Tibial artery (tissue), 4 donors: Measurements from ENCODE around the gene FURIN.

ENCODE experiments used
- DNase-seq, 2 donors: peaks; one replicate each; pipeline ENCODE4 v3.0.0-alpha.2; 2019
- H3K27ac ChIP-seq, 2 donors: fragments of 200-600 bp; sonication (generic) in 1 of 2; 1 replicate in 1 of 2; 2 replicates in 1 of 2; pipeline ENCODE4 v1.5.1; 2018 to 2019; ENCODE audit warnings: mild to moderate bottlenecking in 1 of 2
- H3K27me3 ChIP-seq, 2 donors: fragments of 200-600 bp; sonication (generic) in 1 of 2; one replicate each; pipeline versions ENCODE4 v1.5.1 to v1.6.0; 2016 to 2019
- H3K36me3 ChIP-seq, 3 donors: fragments of 200-600 bp; sonication (generic) in 2 of 3; one replicate each; pipeline ENCODE4 v1.5.1; 2016 to 2019; ENCODE audit warnings: mild to moderate bottlenecking in 2 of 3
- H3K4me1 ChIP-seq, 4 donors: fragments of 200-600 bp; sonication (generic) in 2 of 4; 1 replicate in 3 of 4; 2 replicates in 1 of 4; pipeline ENCODE4 v1.5.1; 2016 to 2019
- H3K4me3 ChIP-seq, 2 donors: fragments of 200-600 bp; sonication (generic) in 1 of 2; 1 replicate in 1 of 2; 2 replicates in 1 of 2; pipeline ENCODE4 v1.5.1; 2018 to 2019; ENCODE audit warnings: mild to moderate bottlenecking in 2 of 2
- H3K9me3 ChIP-seq, 3 donors: fragments of 200-600 bp; sonication (generic) in 1 of 3; one replicate each; pipeline ENCODE4 v1.5.1; 2016 to 2019
- intact Hi-C: fragments of 100-400 bp; cut with DNase I; formaldehyde crosslinking; loops from one replicate; pipeline ENCODE4 v1.15.0; 2023; ENCODE audit warnings: low total_unique reads
- TF ChIP-seq, protein P1 (sequence below), 2 experiments: fragments of 200-600 bp in 1 of 2; fragments of 450-650 bp in 1 of 2; IDR thresholded peaks; one replicate each; pipeline ENCODE4 v1.5.1; 2017 to 2019; ENCODE audit warnings: antibody characterized with exemption in 2 of 2, mild to moderate bottlenecking in 1 of 2, moderate library complexity in 1 of 2

FURIN gene

DNA sequence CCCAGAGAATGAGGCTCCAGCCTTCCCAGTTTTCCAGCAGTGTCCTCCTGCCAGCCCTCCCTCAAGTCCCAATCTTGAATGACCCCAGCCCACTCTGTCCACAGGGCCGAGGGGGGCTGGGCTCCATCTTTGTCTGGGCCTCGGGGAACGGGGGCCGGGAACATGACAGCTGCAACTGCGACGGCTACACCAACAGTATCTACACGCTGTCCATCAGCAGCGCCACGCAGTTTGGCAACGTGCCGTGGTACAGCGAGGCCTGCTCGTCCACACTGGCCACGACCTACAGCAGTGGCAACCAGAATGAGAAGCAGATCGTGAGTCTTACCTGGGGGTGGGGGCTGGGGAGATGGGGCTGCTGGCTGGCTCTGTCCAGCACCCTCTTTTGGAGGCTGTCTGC is 10.3 kb downstream of the FURIN start:
- intact Hi-C loops = no loop called here
- DNase-seq = no peak
- H3K9me3 ChIP-seq = no peaks in the 10 kb centered on the region
- TF ChIP-seq, protein P1, sequence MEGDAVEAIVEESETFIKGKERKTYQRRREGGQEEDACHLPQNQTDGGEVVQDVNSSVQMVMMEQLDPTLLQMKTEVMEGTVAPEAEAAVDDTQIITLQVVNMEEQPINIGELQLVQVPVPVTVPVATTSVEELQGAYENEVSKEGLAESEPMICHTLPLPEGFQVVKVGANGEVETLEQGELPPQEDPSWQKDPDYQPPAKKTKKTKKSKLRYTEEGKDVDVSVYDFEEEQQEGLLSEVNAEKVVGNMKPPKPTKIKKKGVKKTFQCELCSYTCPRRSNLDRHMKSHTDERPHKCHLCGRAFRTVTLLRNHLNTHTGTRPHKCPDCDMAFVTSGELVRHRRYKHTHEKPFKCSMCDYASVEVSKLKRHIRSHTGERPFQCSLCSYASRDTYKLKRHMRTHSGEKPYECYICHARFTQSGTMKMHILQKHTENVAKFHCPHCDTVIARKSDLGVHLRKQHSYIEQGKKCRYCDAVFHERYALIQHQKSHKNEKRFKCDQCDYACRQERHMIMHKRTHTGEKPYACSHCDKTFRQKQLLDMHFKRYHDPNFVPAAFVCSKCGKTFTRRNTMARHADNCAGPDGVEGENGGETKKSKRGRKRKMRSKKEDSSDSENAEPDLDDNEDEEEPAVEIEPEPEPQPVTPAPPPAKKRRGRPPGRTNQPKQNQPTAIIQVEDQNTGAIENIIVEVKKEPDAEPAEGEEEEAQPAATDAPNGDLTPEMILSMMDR (IDR thresholded peaks at IDR 0.05) = no peak
- no peaks in the 10 kb centered on the region for H3K27me3 ChIP-seq
- peaks cover 0 to 19% (median 16%) of the 10 kb centered on the region in 4 donors for H3K4me1 ChIP-seq
- H3K36me3 ChIP-seq = peaks cover 45 to 73% (median 72%) of the 10 kb centered on the region in 3 donors
- H3K27ac ChIP-seq = no peak overlapping the region
- H3K4me3 ChIP-seq = no peak overlapping the region

GRCh38 chr15:90879730-90880366 is 11.5 kb downstream of the FURIN start:
- peaks cover 45 to 73% (median 72%) of the 10 kb centered on the region in 3 donors for H3K36me3 ChIP-seq
- H3K9me3 ChIP-seq = no peaks in the 10 kb centered on the region
- intact Hi-C loops = no loop called here
- DNase-seq = peak in 1 of 2 donors; percentile 64
- TF ChIP-seq, protein P1 (IDR thresholded peaks at IDR 0.05) = no peak
- H3K27ac ChIP-seq = no peak overlapping the region
- no peak overlapping the region for H3K4me3 ChIP-seq
- H3K4me1 ChIP-seq = peaks cover 0 to 22% (median 18%) of the 10 kb centered on the region in 4 donors
- H3K27me3 ChIP-seq = no peaks in the 10 kb centered on the region

- H3K27me3 ChIP-seq = no peaks in the 10 kb centered on the region
- H3K4me3 ChIP-seq = no peak overlapping the region
- TF ChIP-seq, protein P1 (IDR thresholded peaks at IDR 0.05) = no peak
- H3K36me3 ChIP-seq = peaks cover 45 to 73% (median 70%) of the 10 kb centered on the region in 3 donors
- H3K27ac ChIP-seq = no peak overlapping the region
- intact Hi-C loops = no loop called here
- no peaks in the 10 kb centered on the region for H3K9me3 ChIP-seq
- peak in 1 of 2 donors; percentile 64 for DNase-seq
- H3K4me1 ChIP-seq = peaks cover 0 to 30% (median 23%) of the 10 kb centered on the region in 4 donors
Observed at GRCh38 chr15:90880381-90881145, 12.2 kb downstream of the FURIN start.

- peak overlapping the region in 1 of 2 donors; percentile 98 for H3K27ac ChIP-seq
- H3K4me1 ChIP-seq = peaks cover 0 to 38% (median 25%) of the 10 kb centered on the region in 4 donors
- DNase-seq = peak in 1 of 2 donors; percentile 69
- H3K27me3 ChIP-seq = no peaks in the 10 kb centered on the region
- TF ChIP-seq, protein P1 (IDR thresholded peaks at IDR 0.05) = no peak
- H3K4me3 ChIP-seq = no peak overlapping the region
- intact Hi-C loops = no loop called here
- H3K9me3 ChIP-seq = no peaks in the 10 kb centered on the region
- H3K36me3 ChIP-seq = peaks cover 38 to 65% (median 62%) of the 10 kb centered on the region in 3 donors
Observed at GRCh38 chr15:90881181-90881977, 13.0 kb downstream of the FURIN start.

GRCh38 chr15:90881978-90882721 is 13.8 kb downstream of the FURIN start:
- H3K36me3 ChIP-seq = peaks cover 30 to 62% (median 59%) of the 10 kb centered on the region in 3 donors

More at GRCh38 chr15:90881978-90882721, 13.8 kb downstream of the FURIN start:
- Histone ChIP-seq H3K27me3 (no peaks in the 10 kb centered on the region), H3K9me3 (no peaks in the 10 kb centered on the region), H3K27ac (peak overlapping the region in 1 of 2 donors; percentile 98), H3K4me3 (no peak overlapping the region), H3K4me1 (peaks cover 0 to 38% (median 25%) of the 10 kb centered on the region in 4 donors)
- DNase-seq = peak in 1 of 2 donors; percentile 68
- intact Hi-C loops = no loop called here
- TF ChIP-seq, protein P1 (IDR thresholded peaks at IDR 0.05) = no peak
